OCI-LY7 (cell line): ENCODE results near the gene CCNI2. TPM values are rescaled to one million over a fixed set of nuclear protein-coding genes. Genes with fewer than 3 reads are reported as not detected.

Experiments used
- BruUV-seq: library from RNA; stranded (reverse); fragments of 400-500 nt; replicated peaks from 2 replicates; lab custom pipeline; 2021; lab: Mats Ljungman, UMichigan
- CTCF ChIA-PET: fragments of 300-600 bp; sonication (Branson Sonifier 250); formaldehyde crosslinking; loops from one replicate; lab custom pipeline; 2022; ENCODE audit warnings: antibody characterized with exemption; ENCODE audit not compliant: unreplicated experiment; lab: Charles Lee
- POLR2A ChIA-PET: fragments of 300-600 bp; sonication (Branson Sonifier 250); formaldehyde crosslinking; loops from one replicate; lab custom pipeline; 2022; ENCODE audit warnings: antibody characterized with exemption; lab: Charles Lee
- DNase-seq: peaks from one replicate; pipeline ENCODE4 v3.0.0-alpha.2; 2015; ENCODE audit warnings: low spot score
- H2AFZ ChIP-seq: fragments of 200-600 bp; sonication (generic), shearing (Covaris generic); 2 replicates; pipeline ENCODE4 v1.6.1; 2014; ENCODE audit warnings: mild to moderate bottlenecking, antibody characterized with exemption, low read length, moderate library complexity
- H3K27ac ChIP-seq: fragments of 200-600 bp; sonication (generic); 2 replicates; pipeline ENCODE4 v1.5.1; 2014; ENCODE audit warnings: mixed run types, low read depth, mild to moderate bottlenecking, moderate library complexity, low read length, inconsistent platforms; ENCODE audit not compliant: poor library complexity, severe bottlenecking
- H3K36me3 ChIP-seq: fragments of 200-600 bp; sonication (generic); 2 replicates; pipeline ENCODE4 v1.6.1; 2014; ENCODE audit warnings: mild to moderate bottlenecking, antibody characterized with exemption, low read length, moderate library complexity, mixed read lengths; ENCODE audit not compliant: insufficient read depth
- H3K4me1 ChIP-seq: fragments of 200-600 bp; sonication (generic); 2 replicates; pipeline ENCODE4 v1.5.1; 2014; ENCODE audit warnings: mild to moderate bottlenecking, low read length; ENCODE audit not compliant: insufficient read depth, poor library complexity, severe bottlenecking
- H3K4me2 ChIP-seq: fragments of 200-600 bp; sonication (generic); 2 replicates; pipeline ENCODE4 v1.6.1; 2014; ENCODE audit warnings: mild to moderate bottlenecking, low read length
- H3K4me3 ChIP-seq: fragments of 200-600 bp; sonication (generic); 2 replicates; pipeline ENCODE4 v1.5.1; 2014; ENCODE audit warnings: mild to moderate bottlenecking, low read depth, low read length; ENCODE audit not compliant: poor library complexity, severe bottlenecking
- H3K79me2 ChIP-seq: fragments of 200-600 bp; sonication (generic); 2 replicates; pipeline ENCODE4 v1.6.1; 2016; ENCODE audit warnings: low read depth, mild to moderate bottlenecking, low read length, moderate library complexity, mixed read lengths; ENCODE audit not compliant: insufficient read depth
- H3K9me2 ChIP-seq: fragments of 200-600 bp; sonication (generic); 2 replicates; pipeline ENCODE4 v1.6.1; 2016; ENCODE audit warnings: mild to moderate bottlenecking, low read length, mixed read lengths; ENCODE audit not compliant: insufficient read depth
- H3K9me3 ChIP-seq: fragments of 200-600 bp; sonication (generic); 2 replicates; pipeline ENCODE4 v1.6.1; 2014; ENCODE audit warnings: mild to moderate bottlenecking, mixed run types, low read length, mixed read lengths
- H4K20me1 ChIP-seq: fragments of 200-600 bp; sonication (generic); 2 replicates; pipeline ENCODE4 v1.6.1; 2014; ENCODE audit warnings: mild to moderate bottlenecking, antibody characterized with exemption, low read length, moderate library complexity, mixed read lengths; ENCODE audit not compliant: insufficient read depth
- CTCF ChIP-seq: fragments of 200-600 bp; sonication (generic); conservative IDR thresholded peaks from 2 replicates; pipeline ENCODE4 v1.5.1; 2014; ENCODE audit warnings: mild to moderate bottlenecking, antibody characterized with exemption, low read length, moderate library complexity, mixed read lengths
- EZH2phosphoT487 ChIP-seq: fragments of 200-600 bp; sonication (generic); IDR thresholded peaks from 2 replicates; pipeline ENCODE4 v1.6.1; 2018; ENCODE audit warnings: low read depth, borderline replicate concordance, mild to moderate bottlenecking, mixed run types, antibody characterized with exemption, low read length, moderate library complexity, mixed read lengths
- intact Hi-C: fragments of 100-400 bp; cut with micrococcal nuclease; formaldehyde crosslinking; loops from one replicate; pipeline ENCODE4 v1.10.0; 2022; ENCODE audit not compliant: unreplicated experiment
- total RNA-seq, 2 experiments: library from RNA; depleted of rRNA in 1 of 2; stranded (reverse); fragments of >200 nt in 1 of 2; shearing (Covaris generic) in 1 of 2; gene quantifications; 2 replicates each; pipeline ENCODE4 v1.2.3, GENCODE V29; 2014 to 2022

The CCNI2 gene
- total RNA-seq, 2 experiments from 2014 or later: not detected

DNA sequence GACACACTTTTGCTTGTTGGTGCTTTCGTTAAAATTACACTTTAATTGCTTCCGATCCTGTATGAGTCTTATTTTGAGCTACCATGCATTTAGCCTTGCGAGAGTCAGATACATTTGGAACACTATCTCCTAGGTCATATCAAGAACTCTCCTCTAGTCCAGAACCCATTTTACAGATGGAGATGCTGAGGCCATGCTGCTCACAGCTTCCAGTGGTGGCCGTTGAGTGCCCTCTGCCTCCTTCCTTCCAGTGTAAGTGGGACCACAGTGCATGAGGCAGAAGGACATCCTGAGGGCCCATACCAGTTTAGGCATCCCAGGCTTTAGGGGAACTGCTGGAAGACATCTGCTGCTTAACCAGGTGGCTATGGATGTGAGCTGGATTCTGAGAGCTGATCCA, 6.9 kb downstream of the CCNI2 start:
- no peak for DNase-seq
- H2AFZ ChIP-seq: no peak overlapping the region
- H3K79me2 ChIP-seq: no peaks in the 10 kb centered on the region
- no TSS peak for BruUV-seq
- TF ChIP-seq EZH2phosphoT487 (no peak), CTCF (no peak)
- no peaks in the 10 kb centered on the region for H3K9me2 ChIP-seq
- POLR2A ChIA-PET: interaction anchor here (0.6 kb wide), 1 partner anchor 969 kb away, joined by 6 read pairs; no protein-coding TSS in a partner anchor
- intact Hi-C loops: no loop called here
- no peaks in the 10 kb centered on the region for H3K36me3 ChIP-seq
- H4K20me1 ChIP-seq: no peaks in the 10 kb centered on the region
- no peak overlapping the region for H3K27ac ChIP-seq
- CTCF ChIA-PET: no interaction called here
- no peak overlapping the region for H3K4me2 ChIP-seq
- H3K4me1 ChIP-seq: no peaks in the 10 kb centered on the region
- no peak overlapping the region for H3K4me3 ChIP-seq
- no peaks in the 10 kb centered on the region for H3K9me3 ChIP-seq

DNA sequence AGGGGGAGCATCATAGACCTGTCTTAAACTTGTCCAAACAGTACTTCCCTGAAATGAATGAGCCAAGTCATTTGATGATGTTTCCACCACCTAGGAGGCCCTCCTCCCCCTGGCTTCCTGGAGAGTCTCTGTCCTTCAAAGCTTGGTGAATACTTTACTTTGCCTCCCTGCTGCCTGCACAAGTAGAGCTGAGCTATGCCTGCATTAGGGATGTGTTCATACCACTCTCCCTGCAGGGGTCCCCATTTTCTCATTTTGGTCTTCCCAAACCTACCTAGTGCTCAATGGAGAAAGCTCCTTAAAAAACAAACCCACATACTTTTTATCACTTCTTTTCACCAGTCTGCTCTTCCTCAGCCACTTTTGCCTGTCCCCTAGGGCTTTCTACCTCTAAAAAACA, 7.7 kb downstream of the CCNI2 start:
- H3K9me2 ChIP-seq: no peaks in the 10 kb centered on the region
- H3K9me3 ChIP-seq: no peaks in the 10 kb centered on the region
- no peaks in the 10 kb centered on the region for H3K36me3 ChIP-seq
- H3K4me2 ChIP-seq: no peak overlapping the region
- TF ChIP-seq EZH2phosphoT487 (no peak), CTCF (peak; percentile 32; the same call in 1 of the 2 replicates)
- intact Hi-C loops: no loop called here
- no peak overlapping the region for H2AFZ ChIP-seq
- H3K4me1 ChIP-seq: no peaks in the 10 kb centered on the region
- DNase-seq: no peak
- no TSS peak for BruUV-seq
- H3K79me2 ChIP-seq: no peaks in the 10 kb centered on the region
- CTCF ChIA-PET: interaction anchor here (1.1 kb wide), 1 partner anchor 13 kb away, joined by 3 read pairs; no protein-coding TSS in a partner anchor
- H3K4me3 ChIP-seq: no peak overlapping the region
- H4K20me1 ChIP-seq: no peaks in the 10 kb centered on the region
- no peak overlapping the region for H3K27ac ChIP-seq
- POLR2A ChIA-PET: interaction anchor here (0.6 to 0.9 kb wide), 2 partner anchors 18 to 521 kb away, joined by 3 read pairs; no protein-coding TSS in a partner anchor

GRCh38 chr5:132756542-132756941, 9.3 kb downstream of the CCNI2 start:
- no peaks in the 10 kb centered on the region for H3K9me2 ChIP-seq
- no peak overlapping the region for H3K27ac ChIP-seq
- no peak overlapping the region for H2AFZ ChIP-seq
- H3K4me3 ChIP-seq: no peak overlapping the region
- ChIA-PET POLR2A (interaction anchor here (0.6 to 1.1 kb wide), 2 partner anchors 19 to 1308 kb away, joined by 3 read pairs; partner anchors contain the start of gene KIF3A), CTCF (no interaction called here)
- BruUV-seq: no TSS peak
- H3K79me2 ChIP-seq: no peaks in the 10 kb centered on the region
- DNase-seq: no peak
- H3K4me1 ChIP-seq: no peaks in the 10 kb centered on the region
- TF ChIP-seq CTCF (no peak), EZH2phosphoT487 (no peak)
- H3K4me2 ChIP-seq: no peak overlapping the region
- no peaks in the 10 kb centered on the region for H3K36me3 ChIP-seq
- intact Hi-C loops: no loop called here
- no peaks in the 10 kb centered on the region for H4K20me1 ChIP-seq
- no peaks in the 10 kb centered on the region for H3K9me3 ChIP-seq
